KMS-11 (cell line): Measurements from ENCODE around the gene NRK.

Source experiments
- H2AFZ ChIP-seq: fragments of 200-600 bp; sonication (generic); 2 replicates; pipeline ENCODE4 v1.6.1; 2016; ENCODE audit warnings: antibody characterized with exemption, mixed run types, low read depth
- H3K27ac ChIP-seq: fragments of 200-600 bp; sonication (generic); 2 replicates; pipeline ENCODE4 v1.6.1; 2016; ENCODE audit warnings: mild to moderate bottlenecking, mixed run types
- H3K27me3 ChIP-seq: fragments of 200-600 bp; sonication (generic); 2 replicates; pipeline ENCODE4 v1.6.1; 2017; ENCODE audit warnings: mild to moderate bottlenecking, low read depth, mixed run types, moderate library complexity; ENCODE audit not compliant: insufficient read depth
- H3K36me3 ChIP-seq: fragments of 200-600 bp; sonication (generic); 2 replicates; pipeline ENCODE4 v1.6.1; 2017; ENCODE audit warnings: mild to moderate bottlenecking, mixed run types; ENCODE audit not compliant: insufficient read depth
- H3K4me1 ChIP-seq: fragments of 200-600 bp; sonication (generic); 2 replicates; pipeline ENCODE4 v1.6.1; 2016; ENCODE audit warnings: mild to moderate bottlenecking, low read depth, mixed run types; ENCODE audit not compliant: poor library complexity, severe bottlenecking
- H3K4me2 ChIP-seq: fragments of 200-600 bp; sonication (generic); 2 replicates; pipeline ENCODE4 v1.7.0; 2016; ENCODE audit warnings: mild to moderate bottlenecking, mixed run types
- H3K4me3 ChIP-seq: fragments of 200-600 bp; sonication (generic); IDR thresholded peaks from 2 replicates; pipeline ENCODE4 v1.6.1; 2017; ENCODE audit warnings: low read depth, low read length, mixed read lengths; ENCODE audit not compliant: insufficient read depth
- H3K79me2 ChIP-seq: fragments of 200-600 bp; sonication (generic); 2 replicates; pipeline ENCODE4 v1.6.1; 2016; ENCODE audit warnings: low read depth, mixed run types; ENCODE audit not compliant: insufficient read depth
- H3K9ac ChIP-seq: fragments of 200-600 bp; sonication (generic); 2 replicates; pipeline ENCODE4 v1.6.1; 2016; ENCODE audit warnings: mild to moderate bottlenecking, mixed run types
- H4K20me1 ChIP-seq: fragments of 200-600 bp; sonication (generic); 2 replicates; pipeline ENCODE4 v1.6.1; 2016; ENCODE audit warnings: mild to moderate bottlenecking, mixed run types; ENCODE audit not compliant: insufficient read depth
- TF ChIP-seq, protein P1 (sequence below): fragments of 200-600 bp; sonication (generic); conservative IDR thresholded peaks from 2 replicates; pipeline ENCODE4 v1.6.1; 2017; ENCODE audit warnings: low read depth, mild to moderate bottlenecking, antibody characterized with exemption, low read length, moderate library complexity, mixed read lengths

NRK gene

DNA sequence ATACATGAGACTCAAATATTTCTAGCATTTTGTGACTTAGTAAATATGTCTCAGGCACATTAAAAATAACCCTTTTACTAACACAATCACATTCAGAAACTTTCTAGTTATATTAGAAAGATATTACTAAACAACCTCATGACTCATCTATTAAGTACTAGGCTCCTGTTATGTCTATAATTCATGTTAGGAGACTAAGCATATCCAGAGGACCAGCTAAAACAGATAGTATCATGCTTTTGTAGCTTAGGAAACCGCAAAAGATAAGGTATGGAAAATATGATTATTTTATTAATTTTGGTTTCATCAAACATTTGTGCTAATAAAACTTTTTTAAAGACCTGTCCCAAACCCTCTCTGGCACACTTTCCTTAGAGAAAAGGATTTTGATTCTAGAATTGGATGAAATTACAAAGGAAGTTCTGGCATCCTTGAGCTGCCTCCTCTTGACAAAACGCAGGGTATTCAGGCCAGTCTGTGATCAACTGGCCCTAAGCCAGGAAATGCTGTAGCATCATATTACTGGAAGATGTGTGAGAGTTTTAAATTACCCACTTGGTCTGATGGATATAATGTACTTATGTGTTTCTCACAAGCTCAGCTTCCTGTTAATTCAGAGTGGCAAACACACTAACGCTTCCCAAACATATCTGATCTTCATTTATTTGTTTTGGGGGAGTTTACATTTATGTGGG lies 60.4 kb downstream of the NRK start:
- no peak overlapping the region for H2AFZ ChIP-seq
- no peaks in the 10 kb centered on the region for H3K27me3 ChIP-seq
- no peak overlapping the region for H3K4me3 ChIP-seq
- TF ChIP-seq, protein P1, sequence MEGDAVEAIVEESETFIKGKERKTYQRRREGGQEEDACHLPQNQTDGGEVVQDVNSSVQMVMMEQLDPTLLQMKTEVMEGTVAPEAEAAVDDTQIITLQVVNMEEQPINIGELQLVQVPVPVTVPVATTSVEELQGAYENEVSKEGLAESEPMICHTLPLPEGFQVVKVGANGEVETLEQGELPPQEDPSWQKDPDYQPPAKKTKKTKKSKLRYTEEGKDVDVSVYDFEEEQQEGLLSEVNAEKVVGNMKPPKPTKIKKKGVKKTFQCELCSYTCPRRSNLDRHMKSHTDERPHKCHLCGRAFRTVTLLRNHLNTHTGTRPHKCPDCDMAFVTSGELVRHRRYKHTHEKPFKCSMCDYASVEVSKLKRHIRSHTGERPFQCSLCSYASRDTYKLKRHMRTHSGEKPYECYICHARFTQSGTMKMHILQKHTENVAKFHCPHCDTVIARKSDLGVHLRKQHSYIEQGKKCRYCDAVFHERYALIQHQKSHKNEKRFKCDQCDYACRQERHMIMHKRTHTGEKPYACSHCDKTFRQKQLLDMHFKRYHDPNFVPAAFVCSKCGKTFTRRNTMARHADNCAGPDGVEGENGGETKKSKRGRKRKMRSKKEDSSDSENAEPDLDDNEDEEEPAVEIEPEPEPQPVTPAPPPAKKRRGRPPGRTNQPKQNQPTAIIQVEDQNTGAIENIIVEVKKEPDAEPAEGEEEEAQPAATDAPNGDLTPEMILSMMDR, result no peak
- H4K20me1 ChIP-seq, result no peaks in the 10 kb centered on the region
- H3K79me2 ChIP-seq, result no peaks in the 10 kb centered on the region
- H3K4me2 ChIP-seq, result no peak overlapping the region
- no peaks in the 10 kb centered on the region for H3K4me1 ChIP-seq
- no peak overlapping the region for H3K9ac ChIP-seq
- H3K36me3 ChIP-seq, result no peaks in the 10 kb centered on the region
- H3K27ac ChIP-seq, result no peak overlapping the region

DNA sequence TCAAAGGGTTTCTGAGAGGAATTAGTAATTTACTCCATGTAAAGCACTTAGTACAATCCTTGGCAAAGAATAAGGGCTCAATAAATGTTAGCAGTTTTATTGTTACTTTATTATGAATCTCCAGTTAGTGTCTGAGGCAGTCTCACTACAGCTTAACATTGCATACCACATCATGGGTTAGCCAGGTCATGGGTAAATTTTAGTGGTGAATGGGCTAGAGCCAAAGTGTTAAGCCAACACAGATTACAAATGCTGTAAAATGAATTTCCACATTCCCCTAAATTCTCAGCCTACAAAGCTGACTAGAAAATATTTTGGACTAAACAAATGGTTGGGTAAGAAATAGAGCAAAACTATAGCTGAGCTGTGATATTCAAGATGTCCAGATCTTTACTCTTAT lies 72.4 kb downstream of the NRK start:
- no peaks in the 10 kb centered on the region for H3K4me1 ChIP-seq
- no peak overlapping the region for H3K27ac ChIP-seq
- H2AFZ ChIP-seq, result no peak overlapping the region
- no peak overlapping the region for H3K4me3 ChIP-seq
- H3K9ac ChIP-seq, result no peak overlapping the region
- no peaks in the 10 kb centered on the region for H3K36me3 ChIP-seq
- H3K4me2 ChIP-seq, result no peak overlapping the region
- H4K20me1 ChIP-seq, result no peaks in the 10 kb centered on the region
- no peaks in the 10 kb centered on the region for H3K79me2 ChIP-seq
- TF ChIP-seq, protein P1, result no peak
- H3K27me3 ChIP-seq, result no peaks in the 10 kb centered on the region

DNA sequence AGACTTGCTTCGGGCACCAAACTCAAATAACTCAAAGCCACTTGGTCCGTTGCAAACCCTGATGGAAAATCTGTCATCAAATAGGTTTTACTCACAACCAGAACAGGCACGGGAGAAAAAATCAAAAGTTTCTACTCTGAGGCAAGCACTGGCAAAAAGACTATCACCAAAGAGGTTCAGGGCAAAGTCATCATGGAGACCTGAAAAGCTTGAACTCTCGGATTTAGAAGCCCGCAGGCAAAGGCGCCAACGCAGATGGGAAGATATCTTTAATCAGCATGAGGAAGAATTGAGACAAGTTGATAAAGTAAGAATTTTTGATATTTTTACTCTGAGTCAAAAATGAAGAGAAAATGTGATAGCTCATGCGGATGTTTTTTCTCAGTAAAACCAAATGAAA lies 87.2 kb downstream of the NRK start:
- no peaks in the 10 kb centered on the region for H3K79me2 ChIP-seq
- no peaks in the 10 kb centered on the region for H4K20me1 ChIP-seq
- no peak overlapping the region for H3K27ac ChIP-seq
- no peak overlapping the region for H2AFZ ChIP-seq
- no peak overlapping the region for H3K4me2 ChIP-seq
- no peak overlapping the region for H3K9ac ChIP-seq
- H3K36me3 ChIP-seq, result no peaks in the 10 kb centered on the region
- TF ChIP-seq, protein P1, result no peak
- H3K4me1 ChIP-seq, result no peaks in the 10 kb centered on the region
- no peaks in the 10 kb centered on the region for H3K27me3 ChIP-seq
- H3K4me3 ChIP-seq, result no peak overlapping the region

DNA sequence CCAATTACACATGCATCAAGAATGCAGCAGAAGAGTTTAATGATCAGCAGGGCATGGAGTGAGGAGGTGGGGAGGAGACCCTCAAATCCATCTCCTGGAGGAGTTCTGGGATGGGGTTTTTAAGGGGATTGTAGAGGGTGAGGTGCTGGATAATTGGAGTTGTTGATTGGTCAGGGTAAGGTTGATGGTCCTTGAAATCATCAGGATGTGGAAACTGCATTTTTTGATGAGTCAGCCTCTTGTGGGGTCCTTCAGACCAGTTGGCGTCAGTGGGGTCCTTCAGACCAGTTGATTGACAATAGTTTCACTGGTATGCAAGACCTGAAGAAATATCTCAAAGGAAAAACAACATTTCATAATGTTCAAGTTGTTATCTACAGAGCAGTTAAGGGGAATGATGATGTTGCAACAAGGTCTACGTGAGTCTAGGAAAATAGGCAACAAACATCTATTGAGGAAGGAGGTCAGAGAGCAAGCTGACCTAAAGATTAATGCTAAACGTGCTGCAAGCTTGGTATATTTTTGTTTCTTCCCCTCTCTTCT lies 88.3 kb downstream of the NRK start:
- no peak overlapping the region for H3K4me2 ChIP-seq
- no peak overlapping the region for H3K4me3 ChIP-seq
- H3K36me3 ChIP-seq, result no peaks in the 10 kb centered on the region
- TF ChIP-seq, protein P1, result no peak
- no peaks in the 10 kb centered on the region for H4K20me1 ChIP-seq
- H3K79me2 ChIP-seq, result no peaks in the 10 kb centered on the region
- H3K27me3 ChIP-seq, result no peaks in the 10 kb centered on the region
- no peak overlapping the region for H3K9ac ChIP-seq
- no peaks in the 10 kb centered on the region for H3K4me1 ChIP-seq
- H3K27ac ChIP-seq, result no peak overlapping the region
- H2AFZ ChIP-seq, result no peak overlapping the region
